ENCODE data around the gene IP6K3.

DNA sequence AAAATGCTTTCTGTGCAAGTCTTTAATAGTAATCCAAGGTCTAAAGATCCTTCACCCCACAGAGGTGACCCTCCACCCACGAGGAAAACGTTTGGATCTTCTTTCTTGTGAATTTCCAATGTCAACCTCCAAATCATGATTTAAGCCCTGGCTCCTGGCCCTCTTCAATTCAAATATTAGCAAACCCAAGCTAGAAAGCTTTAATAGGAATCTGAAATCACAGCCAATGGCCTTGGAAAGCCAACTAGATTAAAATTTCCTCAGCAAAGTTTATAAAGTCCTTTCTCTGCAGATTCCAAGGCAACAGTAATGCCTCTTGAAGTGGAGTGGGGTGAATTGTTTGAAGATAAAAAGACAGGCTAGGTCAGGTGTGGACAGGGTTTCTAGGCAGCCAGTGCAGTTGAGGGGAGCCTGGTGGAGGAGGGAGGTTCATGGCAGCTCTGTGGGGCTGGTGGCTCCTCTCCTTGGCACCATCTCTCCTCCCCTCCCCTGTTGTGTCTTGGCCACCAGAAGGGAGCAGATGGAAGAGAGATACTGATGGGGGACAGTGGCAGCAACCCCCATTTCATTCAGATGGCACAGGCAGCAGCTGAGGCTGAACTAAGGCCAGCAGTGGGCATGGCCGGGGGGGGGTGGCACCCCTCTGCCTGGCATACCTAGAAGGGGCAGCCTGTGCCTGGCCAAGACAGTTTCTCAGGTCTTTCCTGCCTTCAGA lies 23.2 kb downstream of the IP6K3 start:
- TF ChIP-seq, protein P1, sequence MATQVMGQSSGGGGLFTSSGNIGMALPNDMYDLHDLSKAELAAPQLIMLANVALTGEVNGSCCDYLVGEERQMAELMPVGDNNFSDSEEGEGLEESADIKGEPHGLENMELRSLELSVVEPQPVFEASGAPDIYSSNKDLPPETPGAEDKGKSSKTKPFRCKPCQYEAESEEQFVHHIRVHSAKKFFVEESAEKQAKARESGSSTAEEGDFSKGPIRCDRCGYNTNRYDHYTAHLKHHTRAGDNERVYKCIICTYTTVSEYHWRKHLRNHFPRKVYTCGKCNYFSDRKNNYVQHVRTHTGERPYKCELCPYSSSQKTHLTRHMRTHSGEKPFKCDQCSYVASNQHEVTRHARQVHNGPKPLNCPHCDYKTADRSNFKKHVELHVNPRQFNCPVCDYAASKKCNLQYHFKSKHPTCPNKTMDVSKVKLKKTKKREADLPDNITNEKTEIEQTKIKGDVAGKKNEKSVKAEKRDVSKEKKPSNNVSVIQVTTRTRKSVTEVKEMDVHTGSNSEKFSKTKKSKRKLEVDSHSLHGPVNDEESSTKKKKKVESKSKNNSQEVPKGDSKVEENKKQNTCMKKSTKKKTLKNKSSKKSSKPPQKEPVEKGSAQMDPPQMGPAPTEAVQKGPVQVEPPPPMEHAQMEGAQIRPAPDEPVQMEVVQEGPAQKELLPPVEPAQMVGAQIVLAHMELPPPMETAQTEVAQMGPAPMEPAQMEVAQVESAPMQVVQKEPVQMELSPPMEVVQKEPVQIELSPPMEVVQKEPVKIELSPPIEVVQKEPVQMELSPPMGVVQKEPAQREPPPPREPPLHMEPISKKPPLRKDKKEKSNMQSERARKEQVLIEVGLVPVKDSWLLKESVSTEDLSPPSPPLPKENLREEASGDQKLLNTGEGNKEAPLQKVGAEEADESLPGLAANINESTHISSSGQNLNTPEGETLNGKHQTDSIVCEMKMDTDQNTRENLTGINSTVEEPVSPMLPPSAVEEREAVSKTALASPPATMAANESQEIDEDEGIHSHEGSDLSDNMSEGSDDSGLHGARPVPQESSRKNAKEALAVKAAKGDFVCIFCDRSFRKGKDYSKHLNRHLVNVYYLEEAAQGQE (IDR thresholded peaks at IDR 0.05; ENCODE audit: insufficient read depth in 1 of 2, low read depth in 2 of 2, low read length in 2 of 2): no peak
- no peak for TF ChIP-seq SIN3A (IDR thresholded peaks at IDR 0.05; ENCODE audit: borderline replicate concordance, insufficient read depth, low read length)
- TF ChIP-seq TAF1 (IDR thresholded peaks at IDR 0.05; ENCODE audit: borderline replicate concordance, insufficient read depth, low read length): no peak
- no peak for TF ChIP-seq FOXP2 (optimal IDR thresholded peaks at IDR 0.05; ENCODE audit: borderline replicate concordance, extremely low read depth, extremely low read length, insufficient read depth)
- no peak for TF ChIP-seq POLR2AphosphoS5 (IDR thresholded peaks at IDR 0.05; ENCODE audit: low read depth, low read length)

Measured in PFSK-1 (cell line).